ENCODE measurements around the gene FYCO1. TPM values are rescaled to one million over a fixed set of nuclear protein-coding genes. Genes with fewer than 3 reads are reported as not detected.

The FYCO1 gene
- total and polyA plus RNA-seq, 10 of the 15 experiments (the other 5 are each of a cell fraction or from before 2014, with no cell fraction given) = 1.5 to 8.4 (median 6.5) TPM

- no peaks in the 10 kb centered on the region for H3K4me1 ChIP-seq (ENCODE audit: control insufficient read depth, insufficient read depth, low read length)
Observed at GRCh38 chr3:45985532-45986302, 9.9 kb downstream of the FYCO1 start.

More at GRCh38 chr3:45985532-45986302, 9.9 kb downstream of the FYCO1 start:
- no peak overlapping the region for H3K4me3 ChIP-seq
- in situ Hi-C loops (cut with MboI) (no loop called here), intact Hi-C loops (cut with micrococcal nuclease; ENCODE audit: unreplicated experiment) (no loop called here)
- no peak overlapping the region for H2AFZ ChIP-seq (ENCODE audit: control insufficient read depth, low read depth, low read length)
- ChIA-PET POLR2A (interaction anchor here (2.2 kb wide), 1 partner anchor 13 kb away, joined by 7 read pairs; no protein-coding TSS in a partner anchor), SMC1A (ENCODE audit: uncharacterized antibody, unreplicated experiment) (interaction anchor here (1.0 to 1.2 kb wide), 2 partner anchors 8 to 24 kb away, joined by 3 read pairs; no protein-coding TSS in a partner anchor), CTCF (interaction anchor here (1.0 to 1.4 kb wide), 2 partner anchors 10 to 47 kb away, joined by 3 to 6 read pairs; partner anchors contain the start of gene FYCO1), RAD21 (ENCODE audit: unreplicated experiment) (interaction anchor here (1.3 kb wide), 1 partner anchor 24 kb away, joined by 3 read pairs; no protein-coding TSS in a partner anchor)
- H3K36me3 ChIP-seq (ENCODE audit: control insufficient read depth in 2 of 2, insufficient read depth in 2 of 2, low read length in 1 of 2) = peaks cover 6 to 15% of the 10 kb centered on the region in 2 experiments; a peak in 3 of 4 replicates
- no peaks in the 10 kb centered on the region for H3K27me3 ChIP-seq (replicated peaks in 1 of 2; ENCODE audit: control insufficient read depth in 2 of 2, insufficient read depth in 2 of 2, low read length in 1 of 2)
- no peak overlapping the region for H3K27ac ChIP-seq (ENCODE audit: control insufficient read depth, insufficient read depth)
- H3K79me2 ChIP-seq (ENCODE audit: control insufficient read depth, insufficient read depth, low read length) = no peaks in the 10 kb centered on the region
- H3K9ac ChIP-seq (ENCODE audit: control insufficient read depth, insufficient read depth, low read length) = no peak overlapping the region
- FAIRE-seq (no peak), DNase-seq (ENCODE audit: low read depth, low spot score) (no peak), ATAC-seq (no peak)
- H3K9me3 ChIP-seq (replicated peaks; ENCODE audit: control insufficient read depth, insufficient read depth, low read length) = no peaks in the 10 kb centered on the region
- BruUV-seq (replicated peaks) = no TSS peak
- 90% methylated on average over 13 of the region's 13 CpGs for WGBS (ENCODE audit: insufficient coverage, insufficient replicate concordance, low lambda C conversion rate, missing lambda C conversion rate)
- TF ChIP-seq NFYB (IDR thresholded peaks at IDR 0.05; ENCODE audit: insufficient read depth, low read depth, low read length) (no peak), FOS (IDR thresholded peaks at IDR 0.05; ENCODE audit: borderline replicate concordance, extremely low read depth, insufficient read length) (no peak), ZNF24 (IDR thresholded peaks at IDR 0.05) (no peak), STAT1 (conservative IDR thresholded peaks at IDR 0.05) (no peak), CBX5 (IDR thresholded peaks at IDR 0.05; ENCODE audit: low read depth) (no peak), SMAD1 (IDR thresholded peaks at IDR 0.05; ENCODE audit: low read depth, partially characterized antibody) (no peak), MYC (IDR thresholded peaks at IDR 0.05; ENCODE audit: insufficient read depth, insufficient read length, insufficient replicate concordance, low read length, severe bottlenecking) (no peak)
- H3K4me2 ChIP-seq (ENCODE audit: control insufficient read depth, insufficient read depth) = no peak overlapping the region
- H4K20me1 ChIP-seq (ENCODE audit: control insufficient read depth, insufficient read depth) = no peaks in the 10 kb centered on the region; the same call in 1 of the 2 replicates

Measured in GM12878 (cell line).